Measurements from ENCODE around the gene LRIG2. TPM values are rescaled to one million over a fixed set of nuclear protein-coding genes. Genes with fewer than 3 reads are reported as not detected.

The LRIG2 gene
- total and polyA plus RNA-seq, 2 of the 13 experiments (the other 11 are each of a cell fraction or from before 2014, with no cell fraction given) = 8.1 to 12.2 TPM

DNA sequence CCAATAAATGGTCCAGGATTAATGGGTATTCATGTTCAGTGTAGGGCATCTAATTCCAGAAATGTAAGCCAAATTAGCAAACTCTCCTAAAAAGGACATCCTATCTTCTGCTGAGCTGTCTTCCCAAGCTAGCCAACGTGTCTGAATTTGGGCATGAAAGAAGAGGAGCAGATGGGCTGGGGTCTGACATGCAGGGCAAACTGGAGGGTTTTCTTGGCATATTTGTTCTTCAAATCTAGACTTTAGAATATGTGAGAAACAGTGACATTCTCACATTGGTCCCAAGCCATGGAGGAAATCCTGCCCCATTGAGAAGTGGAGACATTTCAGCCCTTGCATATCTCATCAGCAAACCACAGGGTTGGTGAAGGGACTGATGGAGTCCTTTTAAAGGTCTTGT lies 67.2 kb downstream of the LRIG2 start:
- in situ Hi-C loops (cut with HindIII; ENCODE audit: extremely low pct_ligation_motif_present, low pct_unique_long_range_greater_than_20kb) (loop anchor here (5.0 to 10.0 kb wide), 2 partner anchors 255 to 537 kb away; partner anchors contain the start of gene MAGI3), intact Hi-C loops (cut with micrococcal nuclease; ENCODE audit: unreplicated experiment) (loop anchor here (1.0 to 2.0 kb wide), 3 partner anchors 39 to 538 kb away; no protein-coding TSS in a partner anchor)
- Histone ChIP-seq H4K20me1 (ENCODE audit: insufficient read depth, low read length) (no peaks in the 10 kb centered on the region), H3K9ac (ENCODE audit: insufficient read depth, low read depth, low read length) (no peak overlapping the region), H3K9me3 (ENCODE audit: low read length) (no peaks in the 10 kb centered on the region), H3K4me1 (ENCODE audit: insufficient read depth, low read length) (peaks cover 15% of the 10 kb centered on the region), H2AFZ (ENCODE audit: low read length) (no peak overlapping the region), H3K4me2 (ENCODE audit: low read depth, low read length) (peak overlapping the region; percentile 90; the same call in 1 of the 2 replicates), H3K27ac (ENCODE audit: extremely low read length, insufficient read depth, low read length) (no peak overlapping the region), H3K36me3 (replicated peaks in 1 of 2; ENCODE audit: control insufficient read depth in 1 of 2, insufficient read depth in 2 of 2, low read length in 2 of 2) (no peaks in the 10 kb centered on the region), H3K27me3 (ENCODE audit: control insufficient read depth in 1 of 2, insufficient read depth in 2 of 2, low read length in 2 of 2) (no peaks in the 10 kb centered on the region), H3K79me2 (ENCODE audit: insufficient read depth, low read length) (no peaks in the 10 kb centered on the region), H3K4me3 (replicated peaks in 1 of 3; ENCODE audit: insufficient read depth in 1 of 3, low read depth in 2 of 3, low read length in 3 of 3) (no peak overlapping the region; a peak in 1 of 6 replicates)
- ATAC-seq (no peak), FAIRE-seq (no peak), DNase-seq (ENCODE audit: low spot score) (no peak)
- WGBS (ENCODE audit: low lambda C conversion rate) = 29% methylated on average over 1 of the region's 1 CpG
- POLR2A ChIA-PET = interaction anchor here (0.7 to 1.3 kb wide), 2 partner anchors 294 to 620 kb away, joined by 3 to 5 read pairs; no protein-coding TSS in a partner anchor
- CTCF ChIA-PET (ENCODE audit: low intra/inter-chr PET ratio, low total read pairs) = interaction anchor here (1.8 to 2.7 kb wide), 2 partner anchors 313 to 538 kb away, joined by 11 to 17 read pairs; no protein-coding TSS in a partner anchor
- no TSS peak for BruUV-seq (replicated peaks)
- TF ChIP-seq, protein P1, sequence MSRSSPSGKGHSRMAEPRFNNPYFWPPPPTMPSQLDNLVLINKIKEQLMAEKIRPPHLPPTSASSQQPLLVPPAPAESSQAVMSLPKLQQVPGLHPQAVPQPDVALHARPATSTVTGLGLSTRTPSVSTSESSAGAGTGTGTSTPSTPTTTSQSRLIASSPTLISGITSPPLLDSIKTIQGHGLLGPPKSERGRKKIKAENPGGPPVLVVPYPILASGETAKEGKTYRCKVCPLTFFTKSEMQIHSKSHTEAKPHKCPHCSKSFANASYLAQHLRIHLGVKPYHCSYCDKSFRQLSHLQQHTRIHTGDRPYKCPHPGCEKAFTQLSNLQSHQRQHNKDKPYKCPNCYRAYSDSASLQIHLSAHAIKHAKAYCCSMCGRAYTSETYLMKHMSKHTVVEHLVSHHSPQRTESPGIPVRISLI (CRISPR knock-in tag; IDR thresholded peaks at IDR 0.05; ENCODE audit: borderline replicate concordance) = no peak
- TF ChIP-seq SNRNP70 (IDR thresholded peaks at IDR 0.05; ENCODE audit: low read depth, low read length) = no peak
- no peak for TF ChIP-seq KLF13 (CRISPR knock-in tag; IDR thresholded peaks at IDR 0.05)
- TF ChIP-seq, protein P2, sequence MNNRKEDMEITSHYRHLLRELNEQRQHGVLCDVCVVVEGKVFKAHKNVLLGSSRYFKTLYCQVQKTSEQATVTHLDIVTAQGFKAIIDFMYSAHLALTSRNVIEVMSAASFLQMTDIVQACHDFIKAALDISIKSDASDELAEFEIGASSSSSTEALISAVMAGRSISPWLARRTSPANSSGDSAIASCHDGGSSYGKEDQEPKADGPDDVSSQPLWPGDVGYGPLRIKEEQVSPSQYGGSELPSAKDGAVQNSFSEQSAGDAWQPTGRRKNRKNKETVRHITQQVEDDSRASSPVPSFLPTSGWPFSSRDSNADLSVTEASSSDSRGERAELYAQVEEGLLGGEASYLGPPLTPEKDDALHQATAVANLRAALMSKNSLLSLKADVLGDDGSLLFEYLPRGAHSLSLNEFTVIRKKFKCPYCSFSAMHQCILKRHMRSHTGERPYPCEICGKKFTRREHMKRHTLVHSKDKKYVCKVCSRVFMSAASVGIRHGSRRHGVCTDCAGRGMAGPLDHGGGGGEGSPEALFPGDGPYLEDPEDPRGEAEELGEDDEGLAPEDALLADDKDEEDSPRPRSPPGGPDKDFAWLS (CRISPR knock-in tag; IDR thresholded peaks at IDR 0.05; ENCODE audit: borderline replicate concordance) = no peak
- TF ChIP-seq, protein P3, sequence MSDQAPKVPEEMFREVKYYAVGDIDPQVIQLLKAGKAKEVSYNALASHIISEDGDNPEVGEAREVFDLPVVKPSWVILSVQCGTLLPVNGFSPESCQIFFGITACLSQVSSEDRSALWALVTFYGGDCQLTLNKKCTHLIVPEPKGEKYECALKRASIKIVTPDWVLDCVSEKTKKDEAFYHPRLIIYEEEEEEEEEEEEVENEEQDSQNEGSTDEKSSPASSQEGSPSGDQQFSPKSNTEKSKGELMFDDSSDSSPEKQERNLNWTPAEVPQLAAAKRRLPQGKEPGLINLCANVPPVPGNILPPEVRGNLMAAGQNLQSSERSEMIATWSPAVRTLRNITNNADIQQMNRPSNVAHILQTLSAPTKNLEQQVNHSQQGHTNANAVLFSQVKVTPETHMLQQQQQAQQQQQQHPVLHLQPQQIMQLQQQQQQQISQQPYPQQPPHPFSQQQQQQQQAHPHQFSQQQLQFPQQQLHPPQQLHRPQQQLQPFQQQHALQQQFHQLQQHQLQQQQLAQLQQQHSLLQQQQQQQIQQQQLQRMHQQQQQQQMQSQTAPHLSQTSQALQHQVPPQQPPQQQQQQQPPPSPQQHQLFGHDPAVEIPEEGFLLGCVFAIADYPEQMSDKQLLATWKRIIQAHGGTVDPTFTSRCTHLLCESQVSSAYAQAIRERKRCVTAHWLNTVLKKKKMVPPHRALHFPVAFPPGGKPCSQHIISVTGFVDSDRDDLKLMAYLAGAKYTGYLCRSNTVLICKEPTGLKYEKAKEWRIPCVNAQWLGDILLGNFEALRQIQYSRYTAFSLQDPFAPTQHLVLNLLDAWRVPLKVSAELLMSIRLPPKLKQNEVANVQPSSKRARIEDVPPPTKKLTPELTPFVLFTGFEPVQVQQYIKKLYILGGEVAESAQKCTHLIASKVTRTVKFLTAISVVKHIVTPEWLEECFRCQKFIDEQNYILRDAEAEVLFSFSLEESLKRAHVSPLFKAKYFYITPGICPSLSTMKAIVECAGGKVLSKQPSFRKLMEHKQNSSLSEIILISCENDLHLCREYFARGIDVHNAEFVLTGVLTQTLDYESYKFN (CRISPR knock-in tag; conservative IDR thresholded peaks at IDR 0.05) = no peak
- TF ChIP-seq HES4 (CRISPR knock-in tag; IDR thresholded peaks at IDR 0.05; ENCODE audit: borderline replicate concordance) = no peak
- TF ChIP-seq RBAK (CRISPR knock-in tag; IDR thresholded peaks at IDR 0.05) = no peak
- no peak for TF ChIP-seq RARA (CRISPR knock-in tag; IDR thresholded peaks at IDR 0.05)
- TF ChIP-seq, protein P4, sequence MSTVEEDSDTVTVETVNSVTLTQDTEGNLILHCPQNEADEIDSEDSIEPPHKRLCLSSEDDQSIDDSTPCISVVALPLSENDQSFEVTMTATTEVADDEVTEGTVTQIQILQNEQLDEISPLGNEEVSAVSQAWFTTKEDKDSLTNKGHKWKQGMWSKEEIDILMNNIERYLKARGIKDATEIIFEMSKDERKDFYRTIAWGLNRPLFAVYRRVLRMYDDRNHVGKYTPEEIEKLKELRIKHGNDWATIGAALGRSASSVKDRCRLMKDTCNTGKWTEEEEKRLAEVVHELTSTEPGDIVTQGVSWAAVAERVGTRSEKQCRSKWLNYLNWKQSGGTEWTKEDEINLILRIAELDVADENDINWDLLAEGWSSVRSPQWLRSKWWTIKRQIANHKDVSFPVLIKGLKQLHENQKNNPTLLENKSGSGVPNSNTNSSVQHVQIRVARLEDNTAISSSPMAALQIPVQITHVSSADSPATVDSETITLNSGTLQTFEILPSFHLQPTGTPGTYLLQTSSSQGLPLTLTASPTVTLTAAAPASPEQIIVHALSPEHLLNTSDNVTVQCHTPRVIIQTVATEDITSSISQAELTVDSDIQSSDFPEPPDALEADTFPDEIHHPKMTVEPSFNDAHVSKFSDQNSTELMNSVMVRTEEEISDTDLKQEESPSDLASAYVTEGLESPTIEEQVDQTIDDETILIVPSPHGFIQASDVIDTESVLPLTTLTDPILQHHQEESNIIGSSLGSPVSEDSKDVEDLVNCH (CRISPR knock-in tag; IDR thresholded peaks at IDR 0.05) = no peak
- no peak for TF ChIP-seq ZNF331 (CRISPR knock-in tag; IDR thresholded peaks at IDR 0.05)
- TF ChIP-seq ZNF550 (CRISPR knock-in tag; IDR thresholded peaks at IDR 0.05; ENCODE audit: borderline replicate concordance) = no peak
- TF ChIP-seq, protein P5, sequence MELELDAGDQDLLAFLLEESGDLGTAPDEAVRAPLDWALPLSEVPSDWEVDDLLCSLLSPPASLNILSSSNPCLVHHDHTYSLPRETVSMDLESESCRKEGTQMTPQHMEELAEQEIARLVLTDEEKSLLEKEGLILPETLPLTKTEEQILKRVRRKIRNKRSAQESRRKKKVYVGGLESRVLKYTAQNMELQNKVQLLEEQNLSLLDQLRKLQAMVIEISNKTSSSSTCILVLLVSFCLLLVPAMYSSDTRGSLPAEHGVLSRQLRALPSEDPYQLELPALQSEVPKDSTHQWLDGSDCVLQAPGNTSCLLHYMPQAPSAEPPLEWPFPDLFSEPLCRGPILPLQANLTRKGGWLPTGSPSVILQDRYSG (CRISPR knock-in tag; IDR thresholded peaks at IDR 0.05) = no peak
- no peak for TF ChIP-seq IKZF1 (IDR thresholded peaks at IDR 0.05)
- TF ChIP-seq CBX2 (IDR thresholded peaks at IDR 0.05; ENCODE audit: low read depth, low read length) = no peak
- TF ChIP-seq CBX2 (CRISPR knock-in tag; IDR thresholded peaks at IDR 0.05; ENCODE audit: low read depth) = no peak

All from HepG2 (cell line).